ENCODE data around the gene EFNB2. TPM values are rescaled to one million over a fixed set of nuclear protein-coding genes. Genes with fewer than 3 reads are reported as not detected.

Gene EFNB2
- total RNA-seq, 2 donors from 2014 or later = 4.6 to 6.7 TPM

- no peaks in the 10 kb centered on the region for H3K4me1 ChIP-seq
- WGBS, 2 donors = 84 to 94% methylated on average over 2 of the region's 2 CpGs
- intact Hi-C loops (cut with DNase I) = no loop called here
Measured at GRCh38 chr13:106488686-106489085, 46.8 kb downstream of the EFNB2 start.

GRCh38 chr13:106488076-106488475, 47.4 kb downstream of the EFNB2 start:
- H3K27ac ChIP-seq = no peak overlapping the region
- no peak for ATAC-seq
- no peaks in the 10 kb centered on the region for H3K36me3 ChIP-seq (replicated peaks in 1 of 2; ENCODE audit: insufficient read depth in 1 of 2, low read depth in 2 of 2)
- no peak for DNase-seq
- WGBS, 2 donors = 62 to 69% methylated on average over 8 of the region's 8 CpGs
- no peaks in the 10 kb centered on the region for H3K9me3 ChIP-seq
- intact Hi-C loops (cut with DNase I) = no loop called here
- H3K4me3 ChIP-seq = no peak overlapping the region
- H3K27me3 ChIP-seq = no peaks in the 10 kb centered on the region
- TF ChIP-seq CTCF (IDR thresholded peaks at IDR 0.05) = no peak
- no peak for TF ChIP-seq POLR2A (IDR thresholded peaks at IDR 0.05)
- no peaks in the 10 kb centered on the region for H3K4me1 ChIP-seq

More at GRCh38 chr13:106488686-106489085, 46.8 kb downstream of the EFNB2 start:
- H3K4me3 ChIP-seq = no peak overlapping the region
- H3K27me3 ChIP-seq = no peaks in the 10 kb centered on the region
- H3K36me3 ChIP-seq (replicated peaks in 1 of 2; ENCODE audit: insufficient read depth in 1 of 2, low read depth in 2 of 2) = no peaks in the 10 kb centered on the region
- DNase-seq (no peak), ATAC-seq (no peak)
- H3K27ac ChIP-seq = no peak overlapping the region
- no peaks in the 10 kb centered on the region for H3K9me3 ChIP-seq
- no peak for TF ChIP-seq CTCF (IDR thresholded peaks at IDR 0.05)
- no peak for TF ChIP-seq POLR2A (IDR thresholded peaks at IDR 0.05)

GRCh38 chr13:106487129-106487528, 48.3 kb downstream of the EFNB2 start:
- no peak for TF ChIP-seq POLR2A (IDR thresholded peaks at IDR 0.05)
- no peak for TF ChIP-seq CTCF (IDR thresholded peaks at IDR 0.05)
- Histone ChIP-seq H3K27me3 (no peaks in the 10 kb centered on the region), H3K4me3 (no peak overlapping the region), H3K27ac (no peak overlapping the region), H3K36me3 (replicated peaks in 1 of 2; ENCODE audit: insufficient read depth in 1 of 2, low read depth in 2 of 2) (no peaks in the 10 kb centered on the region), H3K9me3 (no peaks in the 10 kb centered on the region), H3K4me1 (no peaks in the 10 kb centered on the region)
- DNase-seq = no peak
- 58 to 61% methylated on average over 6 of the region's 6 CpGs for WGBS, 2 donors
- intact Hi-C loops (cut with DNase I) = no loop called here
- ATAC-seq = no peak

- ATAC-seq = no peak
- Histone ChIP-seq H3K9me3 (no peaks in the 10 kb centered on the region), H3K4me1 (no peaks in the 10 kb centered on the region), H3K27ac (no peak overlapping the region), H3K27me3 (no peaks in the 10 kb centered on the region), H3K4me3 (no peak overlapping the region), H3K36me3 (replicated peaks in 1 of 2; ENCODE audit: insufficient read depth in 1 of 2, low read depth in 2 of 2) (no peaks in the 10 kb centered on the region)
- no peak for DNase-seq
- TF ChIP-seq CTCF (IDR thresholded peaks at IDR 0.05) = no peak
- TF ChIP-seq POLR2A (IDR thresholded peaks at IDR 0.05) = no peak
- intact Hi-C loops (cut with DNase I) = no loop called here
- 43 to 48% methylated on average over 2 of the region's 2 CpGs for WGBS, 2 donors
Measured at GRCh38 chr13:106486287-106486686, 49.2 kb downstream of the EFNB2 start.

GRCh38 chr13:106484537-106485193, 50.8 kb downstream of the EFNB2 start:
- ATAC-seq (no peak), DNase-seq (no peak)
- TF ChIP-seq POLR2A (IDR thresholded peaks at IDR 0.05) = no peak
- TF ChIP-seq CTCF (IDR thresholded peaks at IDR 0.05) = no peak
- H3K36me3 ChIP-seq (replicated peaks in 1 of 2; ENCODE audit: insufficient read depth in 1 of 2, low read depth in 2 of 2) = no peaks in the 10 kb centered on the region
- H3K27ac ChIP-seq = no peak overlapping the region
- intact Hi-C loops (cut with DNase I) = no loop called here
- H3K9me3 ChIP-seq = no peaks in the 10 kb centered on the region
- no peaks in the 10 kb centered on the region for H3K27me3 ChIP-seq
- no peak overlapping the region for H3K4me3 ChIP-seq
- H3K4me1 ChIP-seq = no peaks in the 10 kb centered on the region
- 30 to 35% methylated on average over 12 of the region's 12 CpGs for WGBS, 2 donors

Measured in body of pancreas (tissue), 4 donors.